COLO668 (cell line): ENCODE data around the gene MSH5.

Experiments used
- DNase-seq: peaks from one replicate; lab custom pipeline; 2025; ENCODE audit not compliant: unreplicated experiment; lab: John Stamatoyannopoulos, UW

The MSH5 gene

GRCh38 chr6:31729515-31729978, 10.3 kb upstream of the MSH5 start:
- DNase-seq: peak; percentile 32

DNA sequence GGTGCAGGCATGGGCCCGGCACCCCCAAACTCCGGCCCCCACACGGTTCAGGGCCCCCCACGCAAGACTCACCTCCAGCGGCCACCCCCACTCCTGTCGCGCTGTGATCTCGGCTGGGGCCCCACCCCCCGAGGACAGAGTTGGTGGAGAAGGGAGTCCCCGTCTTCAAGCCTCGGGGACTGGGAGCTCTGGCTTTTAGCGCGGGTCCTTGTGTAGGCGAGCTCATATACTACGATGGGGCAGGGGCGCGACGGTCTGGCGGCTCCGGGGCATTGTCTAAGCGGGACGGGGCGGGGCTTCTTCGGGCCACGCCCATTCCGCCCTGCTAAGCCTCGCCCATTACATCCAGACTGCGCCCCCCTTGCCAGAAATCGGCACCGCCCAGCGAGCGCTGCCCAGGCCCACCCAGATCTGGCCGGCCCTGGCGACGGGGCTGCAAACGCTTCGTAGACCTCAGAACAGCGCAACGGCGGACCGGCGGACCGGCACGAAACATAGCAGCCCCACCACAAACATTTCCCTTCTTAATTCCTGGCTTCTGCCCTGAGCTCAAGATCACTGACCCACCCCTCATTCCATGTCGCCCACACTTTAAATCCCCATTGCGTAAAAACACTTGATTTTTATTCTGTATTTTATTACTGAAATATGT, 9.7 kb upstream of the MSH5 start:
- DNase-seq: no peak

DNA sequence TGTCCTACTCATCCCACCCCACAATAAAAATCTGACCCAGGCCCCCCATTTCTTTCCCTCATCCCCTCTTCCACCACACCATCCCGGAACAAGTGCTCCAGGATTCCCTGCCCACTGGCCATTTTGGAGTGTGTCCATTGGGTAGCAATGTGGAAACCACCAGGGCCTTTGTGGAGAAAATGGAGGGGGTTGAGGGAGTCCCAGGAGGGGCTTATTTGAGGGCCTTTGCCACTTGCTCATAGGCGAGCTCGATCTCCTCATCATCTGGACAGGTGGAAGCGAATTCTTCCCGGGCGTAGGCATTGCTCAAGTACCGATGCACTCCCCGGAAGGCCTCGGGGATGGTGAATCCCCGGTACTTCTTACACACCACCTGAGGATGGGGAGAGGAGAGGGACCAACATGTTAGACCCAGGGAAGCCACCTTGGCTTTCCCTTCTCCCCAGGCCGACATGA, 9.1 kb upstream of the MSH5 start:
- no peak for DNase-seq

- no peak for DNase-seq
Observed at GRCh38 chr6:31732029-31732428, 7.8 kb upstream of the MSH5 start.

- no peak for DNase-seq
Observed at GRCh38 chr6:31733734-31734133, 6.1 kb upstream of the MSH5 start.

DNA sequence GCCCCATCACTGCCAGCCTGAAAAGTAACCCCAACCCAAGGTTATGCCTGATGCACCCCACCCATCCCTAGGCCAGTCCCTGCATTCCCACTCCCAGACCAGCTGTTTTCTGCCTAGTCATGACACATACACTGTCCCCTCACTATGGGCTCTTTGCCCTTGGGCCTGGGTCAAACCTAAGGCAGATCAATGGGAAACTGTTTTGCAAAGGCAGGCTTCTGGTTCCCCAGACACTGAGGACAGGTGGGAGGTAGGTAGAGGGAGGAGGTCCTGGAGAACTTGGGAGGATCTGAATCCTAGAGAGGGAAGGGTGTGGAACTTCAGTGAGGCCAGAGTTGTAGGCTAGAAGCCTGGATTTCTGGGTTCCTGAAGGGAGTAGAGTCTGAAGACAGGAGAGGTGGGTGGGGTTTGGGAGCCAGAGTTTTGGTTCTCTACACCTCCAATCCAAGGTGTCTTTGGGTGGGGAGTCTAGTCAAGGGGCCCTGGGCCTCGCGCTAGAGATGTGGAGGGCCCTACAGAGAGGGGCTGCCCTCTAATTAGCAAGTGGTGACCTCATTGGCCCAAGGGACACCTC, 5.5 kb upstream of the MSH5 start:
- DNase-seq: no peak

DNA sequence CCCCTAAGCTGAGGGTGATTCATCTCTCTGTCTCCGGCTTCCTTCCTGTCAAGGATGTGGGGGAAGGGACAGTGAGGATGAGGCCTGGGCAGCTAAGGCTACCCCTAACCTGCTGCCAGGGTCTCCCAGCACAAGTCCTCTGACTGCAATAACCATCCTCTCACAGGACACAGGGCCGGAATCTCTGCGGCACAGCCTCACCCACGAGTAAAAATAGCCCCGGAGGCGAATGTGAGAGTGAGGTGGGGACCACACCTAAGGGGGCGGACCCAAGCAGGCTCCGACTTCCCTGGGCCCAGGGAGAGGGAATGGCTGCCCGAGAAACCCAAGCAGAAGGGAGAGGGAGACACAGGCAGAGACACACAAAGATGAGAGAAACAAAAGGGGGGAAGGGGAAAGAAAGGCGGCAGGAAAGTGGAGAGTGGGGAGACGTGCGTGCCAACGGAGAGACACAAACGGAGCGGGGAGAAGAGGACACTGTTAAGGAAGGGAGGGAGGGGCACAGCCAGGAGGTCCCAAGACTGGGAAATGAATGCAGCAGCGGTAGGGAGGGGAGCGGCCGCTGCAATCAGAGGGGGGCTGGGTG, 4.9 kb upstream of the MSH5 start:
- DNase-seq: peak; percentile 29

DNA sequence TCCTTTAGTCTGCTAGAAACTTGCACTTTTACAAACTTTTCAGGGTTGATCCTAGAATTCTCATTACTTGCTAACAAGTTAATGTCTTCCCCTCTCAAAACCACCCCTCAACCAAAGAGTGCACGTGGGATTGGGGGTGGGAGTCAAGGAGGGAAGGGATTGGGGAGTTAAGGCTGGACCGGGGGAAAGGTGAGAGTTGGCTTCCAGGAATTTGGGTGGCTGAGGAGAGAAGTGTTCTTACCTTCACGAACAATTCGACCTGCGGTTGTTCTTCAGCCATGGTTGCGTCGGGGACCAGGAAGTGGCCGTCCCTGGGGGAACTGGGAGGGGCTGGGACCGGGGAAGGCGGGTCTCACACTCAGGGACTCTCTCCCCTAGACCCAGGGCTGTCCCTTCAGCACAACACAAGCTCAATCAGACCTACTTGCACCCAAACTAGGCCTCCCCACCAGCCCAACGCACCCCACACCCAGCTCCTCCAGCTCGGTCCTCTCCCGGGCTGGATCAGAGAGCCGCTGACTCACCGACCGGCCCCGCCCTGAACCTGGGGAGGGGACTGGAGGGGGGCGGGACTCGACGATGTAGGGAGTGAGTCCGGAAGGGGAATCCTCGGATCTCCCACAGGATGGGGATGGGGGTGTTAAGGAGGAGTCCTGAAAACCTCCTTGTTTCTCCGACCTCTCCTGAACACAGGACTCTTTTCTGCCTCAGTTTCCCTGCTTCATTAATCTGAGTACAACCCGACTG, 3.6 kb upstream of the MSH5 start, which contains the start of gene CLIC1:
Gene CLIC1 (minus strand): TSS at position 510 of the 747 bp plus-strand sequence. CDS start 230 bp downstream, at position 280.
- DNase-seq: peak; percentile 82

DNA sequence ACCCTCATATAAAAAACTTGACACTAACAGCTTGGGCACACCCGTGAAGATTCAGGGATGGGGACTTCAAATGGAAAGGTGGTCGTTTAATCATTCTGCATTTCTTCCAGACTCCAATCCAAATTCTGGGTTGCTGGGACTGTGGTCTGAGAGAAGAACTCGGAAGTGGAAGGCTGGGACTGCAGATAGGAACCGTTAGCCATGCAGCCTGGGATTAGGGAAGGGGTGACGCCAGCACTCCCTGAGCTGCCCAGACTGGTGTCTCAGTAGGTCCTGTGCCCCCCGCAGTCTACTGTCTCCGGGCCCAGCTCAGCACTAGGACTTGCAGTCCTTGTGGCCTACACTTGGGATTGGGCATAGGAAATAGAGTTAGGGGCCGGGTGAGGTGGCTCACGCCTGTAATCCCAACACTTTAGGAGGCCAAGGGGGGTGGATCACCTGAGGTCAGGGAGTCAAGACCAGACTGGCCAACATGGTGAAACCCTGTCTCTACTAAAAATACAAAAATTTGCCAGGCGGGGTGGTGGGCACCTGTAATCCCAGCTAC, 3.0 kb upstream of the MSH5 start:
- no peak for DNase-seq

DNA sequence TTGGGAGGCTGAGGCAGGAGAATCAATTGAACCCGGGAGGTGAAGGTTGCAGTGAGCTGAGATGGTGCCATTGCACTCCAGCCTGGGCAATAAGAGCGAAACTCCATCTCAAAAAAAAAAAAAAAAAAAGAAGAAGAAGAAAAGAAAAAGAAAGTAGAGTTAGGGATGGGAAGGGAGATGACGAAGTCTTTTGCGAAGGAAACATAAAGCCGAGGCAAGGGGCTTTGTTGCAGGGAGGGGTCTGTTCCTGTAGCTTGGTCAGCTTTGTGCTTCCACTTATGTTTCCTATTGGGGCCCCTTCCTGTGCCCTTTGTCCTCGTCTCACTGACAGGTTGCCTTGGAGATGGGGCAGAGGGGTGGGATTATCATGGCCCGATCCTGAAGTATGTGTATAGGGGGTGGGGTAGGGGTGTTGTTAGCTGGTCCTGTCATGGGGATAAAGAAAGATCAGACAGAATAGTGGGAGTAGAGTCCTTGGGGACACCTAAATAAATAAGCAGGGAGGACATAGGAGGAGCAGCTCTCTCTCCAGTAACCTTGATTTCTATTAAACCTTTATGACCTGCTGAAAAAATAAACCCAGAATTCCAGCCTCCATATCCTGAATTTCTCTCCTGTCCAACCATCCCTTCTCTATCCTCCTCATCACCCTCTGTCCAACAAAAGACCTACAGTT, 2.4 kb upstream of the MSH5 start:
- peak; percentile 63 for DNase-seq

GRCh38 chr6:31737991-31738979, 1.5 kb upstream of the MSH5 start:
- DNase-seq: peak; percentile 78

DNA sequence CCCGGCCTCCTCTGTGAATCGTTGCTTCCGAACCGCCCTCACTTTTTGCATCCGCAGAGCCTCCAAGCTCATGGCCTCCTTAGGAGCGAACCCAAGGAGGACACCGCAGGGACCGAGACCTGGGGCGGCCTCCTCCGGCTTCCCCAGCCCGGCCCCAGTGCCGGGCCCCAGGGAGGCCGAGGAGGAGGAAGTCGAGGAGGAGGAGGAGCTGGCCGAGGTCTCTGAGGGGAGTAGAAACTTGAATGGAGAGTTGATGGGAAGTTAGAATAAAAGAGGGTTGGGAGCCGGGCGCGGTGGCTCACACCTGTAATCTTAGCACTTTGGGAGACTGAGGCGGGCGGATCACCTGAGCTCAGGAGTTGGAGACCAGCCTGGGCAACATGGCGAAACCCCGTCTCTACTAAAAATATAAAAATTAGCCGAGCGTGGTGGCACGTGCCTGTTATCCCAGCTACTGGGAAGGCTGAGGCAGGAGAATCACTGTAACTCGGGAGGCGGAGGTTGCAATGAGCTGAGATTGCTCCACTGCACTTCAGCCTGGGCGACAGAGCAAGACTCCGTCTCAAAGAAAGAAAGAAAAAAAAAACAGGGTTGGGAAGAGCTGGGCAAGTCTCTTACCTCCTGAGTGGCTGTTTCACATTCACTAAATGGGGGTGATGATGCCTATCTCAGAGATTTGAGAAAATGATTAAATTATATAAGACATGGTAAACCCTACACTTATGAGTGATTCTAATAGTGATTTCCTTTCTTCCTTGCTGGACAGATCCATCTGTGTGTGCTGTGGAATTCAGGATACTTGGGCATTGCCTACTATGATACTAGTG, 805 bp downstream of the MSH5 start:
- no peak for DNase-seq

- no peak for DNase-seq
Observed at GRCh38 chr6:31741815-31742214, 2.0 kb downstream of the MSH5 start.

DNA sequence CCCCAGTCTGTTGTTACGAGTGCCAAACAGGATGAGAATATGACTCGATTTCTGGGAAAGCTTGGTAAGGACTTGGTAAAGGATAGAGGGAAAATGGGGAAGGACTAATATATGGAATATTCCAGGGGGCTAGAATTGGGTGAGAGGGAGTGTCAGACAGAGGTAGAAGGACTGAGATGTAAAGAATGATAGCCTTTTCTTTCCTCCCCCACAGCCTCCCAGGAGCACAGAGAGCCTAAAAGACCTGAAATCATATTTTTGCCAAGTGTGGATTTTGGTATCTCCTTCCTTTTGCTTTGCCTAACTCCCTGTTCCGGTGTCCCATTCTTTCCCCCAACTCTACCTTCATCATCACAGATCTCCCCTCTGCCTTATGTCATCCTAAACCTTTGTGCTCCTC, 3.1 kb downstream of the MSH5 start:
- no peak for DNase-seq

- DNase-seq: no peak
Observed at GRCh38 chr6:31744422-31744821, 4.6 kb downstream of the MSH5 start.

GRCh38 chr6:31749301-31750036, 9.7 kb downstream of the MSH5 start:
- DNase-seq: no peak

DNA sequence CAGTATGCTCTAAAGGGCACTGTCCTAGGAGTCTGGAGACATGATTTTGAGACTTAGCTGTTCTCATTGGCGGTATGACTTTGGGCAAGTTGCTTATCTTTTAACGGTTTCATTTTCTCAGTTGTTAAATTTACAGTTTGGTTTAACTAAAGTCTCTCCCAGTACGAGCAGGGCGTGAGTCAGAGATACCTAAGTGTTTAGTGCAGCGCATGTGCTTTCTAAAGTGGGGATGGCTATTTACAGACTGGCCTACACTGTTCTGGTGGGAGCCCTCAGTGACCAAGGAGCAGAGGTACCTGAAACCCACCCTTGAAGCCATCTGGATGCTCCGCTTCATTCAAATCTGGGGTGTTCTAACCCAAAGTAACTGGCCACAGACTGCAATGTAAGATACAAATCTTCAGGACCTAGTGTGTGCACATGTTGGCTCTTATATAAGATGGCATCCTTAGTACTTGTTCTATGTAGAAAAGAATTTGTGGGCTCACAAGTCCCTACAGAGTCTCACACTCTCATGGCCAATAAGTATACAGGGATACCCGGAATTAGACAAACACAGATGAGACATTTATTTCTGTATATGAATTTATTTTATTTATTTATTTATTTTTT, 10.7 kb downstream of the MSH5 start:
- no peak for DNase-seq
